ENCODE data around the gene TMEM156.
"Not testable (repeated sequence)": the region's sequence is repeated elsewhere in the genome, so short reads cannot be mapped to it uniquely, and the experiment has no call there.

TMEM156 gene

DNA sequence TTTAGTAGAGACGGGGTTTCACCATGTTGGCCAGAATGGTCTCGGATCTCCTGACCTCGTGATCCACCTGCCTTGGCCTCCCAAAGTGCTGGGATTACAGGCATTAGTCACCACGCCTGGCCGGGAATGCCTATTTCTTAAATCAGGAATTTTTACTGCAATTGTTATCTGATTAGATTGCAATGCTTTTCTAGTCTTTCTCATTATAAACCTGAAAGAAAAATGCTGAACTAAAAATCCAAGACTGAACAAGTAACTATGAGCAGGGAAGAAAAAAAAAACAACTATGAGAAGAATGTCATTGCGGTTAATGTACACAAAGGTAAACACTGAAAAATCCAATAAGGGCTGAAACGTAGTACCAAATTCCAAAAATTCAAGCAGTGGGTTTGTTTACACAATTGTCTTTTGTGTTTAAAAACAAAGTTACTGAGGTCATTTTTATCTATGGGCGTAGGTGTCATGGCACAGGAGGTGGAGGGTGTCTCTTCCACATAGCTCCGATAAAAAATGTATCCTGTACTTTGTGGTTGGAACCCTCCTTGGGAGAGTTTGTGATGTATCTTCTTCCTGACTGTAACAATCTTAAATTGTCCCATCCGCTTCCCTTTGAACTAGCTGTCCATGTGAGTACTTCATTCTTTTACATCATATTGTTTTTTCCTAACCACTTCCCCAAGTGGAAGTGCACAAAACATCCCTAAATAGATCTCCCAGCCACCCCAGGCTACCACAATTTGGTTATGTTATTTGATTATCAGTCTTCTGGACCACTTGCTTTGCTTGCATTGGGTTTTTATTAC, 11.1 kb upstream of the TMEM156 start:
- DNase-seq: no peak

DNA sequence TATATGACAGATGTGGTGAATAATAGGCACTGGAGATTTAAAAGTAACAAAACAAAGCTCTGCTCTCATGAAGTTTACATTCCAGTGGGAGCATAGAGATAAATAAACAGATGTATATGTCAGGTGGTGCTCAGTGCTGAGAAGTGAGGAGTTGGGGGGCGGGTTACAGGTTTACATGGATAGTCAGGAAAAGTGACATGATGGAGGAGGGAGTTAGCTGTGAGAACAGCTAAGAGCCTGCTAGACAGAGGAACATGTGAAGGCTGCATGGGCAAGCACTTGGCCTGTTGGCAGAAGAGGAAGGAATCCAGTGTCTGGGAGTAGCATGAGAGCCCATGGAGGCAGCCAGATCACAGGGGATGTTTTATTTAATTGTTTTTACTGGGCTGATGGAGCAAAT, 10.2 kb upstream of the TMEM156 start:
- DNase-seq: no peak

- DNase-seq: no peak
These were observed 6.9 kb upstream of the TMEM156 start for GRCh38 chr4:39039108-39039507.

- no peak for DNase-seq
These were observed 5.7 kb upstream of the TMEM156 start for GRCh38 chr4:39037941-39038340.

DNA sequence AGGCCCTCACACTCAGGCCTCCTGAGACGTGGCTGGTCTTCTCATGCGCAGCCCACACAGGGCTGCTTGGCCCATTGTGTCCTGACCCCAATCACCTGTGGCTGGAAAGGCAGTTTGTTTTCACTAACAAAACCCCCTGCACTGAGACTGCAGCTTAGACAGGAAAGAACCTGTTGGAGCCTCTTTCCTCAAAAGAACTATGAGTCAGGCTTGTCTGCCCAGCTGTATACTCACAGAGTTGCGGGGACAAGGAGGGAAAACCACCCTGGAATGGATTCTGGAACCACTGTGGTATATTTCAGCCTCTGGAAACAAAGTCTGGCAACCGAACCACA, 5.2 kb upstream of the TMEM156 start:
- DNase-seq: no peak

DNA sequence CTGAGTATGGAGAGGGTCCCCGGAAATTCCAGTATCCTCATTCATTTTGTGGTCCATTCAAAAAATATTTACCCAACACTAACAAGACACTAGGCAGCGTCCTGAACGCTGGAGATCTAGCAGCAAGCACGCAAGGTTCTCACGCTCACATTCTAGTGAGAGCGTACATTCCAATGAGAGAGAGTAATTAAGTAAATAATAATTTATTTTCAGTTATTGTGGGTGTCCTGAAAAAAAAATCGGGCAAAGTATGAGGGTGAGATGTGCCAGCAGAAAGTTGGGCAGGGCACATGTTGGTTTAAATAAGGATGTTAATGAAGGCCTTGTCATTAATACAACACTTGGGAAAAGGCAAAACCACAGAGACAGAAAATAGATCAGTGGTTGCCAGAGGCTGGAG, 4.0 kb upstream of the TMEM156 start:
- no peak for DNase-seq

DNA sequence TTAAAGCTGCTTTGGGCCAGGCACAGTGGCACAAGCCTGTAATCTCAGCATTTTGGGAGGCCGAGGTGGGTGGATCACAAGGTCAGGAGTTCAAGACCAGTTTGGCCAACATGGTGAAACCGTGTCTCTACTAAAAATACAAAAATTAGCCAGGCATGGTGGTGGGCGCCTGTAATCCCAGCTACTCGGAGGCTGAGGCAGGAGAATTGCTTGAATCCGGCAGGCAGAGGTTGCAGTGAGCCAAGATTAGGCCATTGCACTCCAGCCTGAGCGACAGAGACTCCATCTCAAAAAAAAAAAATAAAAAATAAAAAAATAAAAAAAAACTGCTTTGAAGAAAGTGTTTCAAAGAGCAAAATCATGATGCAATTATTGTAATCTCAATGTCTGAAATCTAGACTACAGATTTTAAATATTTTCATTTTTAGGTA, 604 bp downstream of the TMEM156 start:
- DNase-seq: not testable (repeated sequence)

GRCh38 chr4:39030725-39031124, 1.5 kb downstream of the TMEM156 start:
- no peak for DNase-seq

GRCh38 chr4:39029752-39030694, 2.2 kb downstream of the TMEM156 start:
- DNase-seq: no peak

GRCh38 chr4:39026096-39026495, 6.1 kb downstream of the TMEM156 start:
- DNase-seq: no peak

DNA sequence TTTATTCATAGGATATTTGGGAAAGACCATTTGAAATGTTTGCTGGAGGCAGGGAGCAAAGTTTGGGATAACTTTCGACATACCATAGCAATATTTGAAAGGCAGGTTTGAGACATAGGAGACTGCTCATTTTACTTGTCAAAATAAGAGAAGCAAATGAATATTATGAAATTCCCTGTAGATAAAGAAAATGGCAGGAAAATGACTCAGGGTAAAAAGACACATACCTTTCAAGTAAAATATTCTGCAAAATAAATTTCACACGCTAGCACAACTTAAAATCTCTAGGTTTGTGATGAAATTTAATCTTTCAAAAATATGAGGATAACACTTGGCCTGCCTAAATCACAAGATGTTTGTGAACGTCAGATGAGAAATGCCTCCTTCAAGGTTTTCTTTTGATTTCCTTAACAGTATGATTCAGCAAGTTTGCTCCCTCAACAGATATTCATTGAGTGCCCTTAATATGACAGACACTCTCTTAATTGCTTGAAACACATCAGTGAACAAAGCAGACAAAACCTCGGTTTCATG, 6.6 kb downstream of the TMEM156 start:
- DNase-seq: no peak

GRCh38 chr4:39024311-39024865, 7.8 kb downstream of the TMEM156 start:
- no peak for DNase-seq

- DNase-seq: no peak
These were observed 9.2 kb downstream of the TMEM156 start for GRCh38 chr4:39023059-39023458.

DNA sequence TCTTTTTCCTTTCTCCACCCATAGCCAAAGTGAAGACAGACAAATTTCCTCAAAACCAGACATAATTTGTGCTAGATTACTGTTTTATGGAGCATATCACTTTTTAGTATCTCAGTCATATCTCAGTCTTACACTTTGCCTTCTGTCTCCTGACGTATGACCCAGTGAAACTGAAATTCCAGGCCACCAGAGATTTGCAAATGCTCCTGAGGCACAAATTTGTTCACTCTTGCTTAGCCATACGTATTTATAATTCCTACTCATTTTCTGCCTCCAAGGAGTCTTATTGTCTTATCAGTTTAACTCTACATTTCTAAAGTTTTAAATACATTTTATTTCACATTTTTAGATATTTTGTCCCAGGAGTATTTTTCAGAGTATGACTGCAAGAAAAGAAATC, 10.0 kb downstream of the TMEM156 start:
- no peak for DNase-seq

DNA sequence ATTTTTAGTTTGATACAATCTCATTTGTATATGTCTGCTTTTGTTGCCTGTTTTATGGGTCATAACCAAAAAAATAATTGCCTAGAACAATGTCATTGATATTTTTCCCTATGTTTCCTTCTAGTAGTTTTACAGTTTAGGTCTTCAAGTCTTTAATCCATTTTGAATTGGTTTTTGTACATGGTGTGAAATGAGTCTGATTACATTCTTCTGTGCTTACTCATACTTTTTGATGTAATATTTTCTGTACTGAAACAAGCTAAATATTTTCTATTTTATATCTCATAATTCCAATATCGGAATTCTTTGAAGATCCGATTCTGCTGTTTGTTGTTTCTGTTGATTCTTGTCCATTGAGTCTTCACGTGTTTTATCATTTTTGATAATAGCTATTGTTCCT, 10.6 kb downstream of the TMEM156 start:
- DNase-seq: no peak

DNA sequence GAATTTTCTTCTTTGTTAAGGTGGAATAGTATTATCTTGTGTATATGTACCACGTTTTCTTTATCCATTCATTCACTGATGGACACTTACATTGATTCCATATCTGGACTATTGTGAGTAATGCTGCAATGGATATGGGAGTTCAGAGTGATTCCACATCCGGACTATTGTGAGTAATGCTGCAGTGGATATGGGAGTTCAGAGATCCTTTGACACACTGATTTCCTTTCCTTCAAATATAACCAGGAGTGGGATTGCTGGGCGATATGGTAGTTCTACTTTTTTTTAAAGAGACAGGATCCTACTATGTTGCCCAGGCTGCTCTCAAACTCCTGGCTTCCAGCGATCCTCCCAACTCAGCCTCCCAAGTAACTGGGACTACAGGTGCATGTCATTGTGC, 12.1 kb downstream of the TMEM156 start:
- no peak for DNase-seq

DNA sequence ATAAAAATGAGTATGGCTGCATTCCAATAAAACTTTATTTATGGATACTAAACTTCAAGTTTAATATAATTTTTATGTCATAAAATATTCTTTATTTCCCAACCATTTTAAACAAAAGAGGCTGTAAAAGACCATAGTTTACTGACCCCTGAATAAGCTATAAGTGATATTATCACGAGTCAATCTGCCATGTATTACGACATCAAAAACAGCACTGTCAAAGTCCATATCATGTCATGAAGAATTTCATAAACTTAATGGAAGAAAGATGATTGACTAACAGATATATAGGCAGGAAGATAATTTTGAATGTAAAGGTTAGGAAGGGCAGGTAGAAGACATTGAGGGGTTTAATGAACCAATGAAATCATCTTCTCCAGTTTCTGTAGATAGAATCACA, 18.2 kb downstream of the TMEM156 start:
- no peak for DNase-seq

GRCh38 chr4:39004758-39005157, 27.5 kb downstream of the TMEM156 start:
- DNase-seq: no peak

DNA sequence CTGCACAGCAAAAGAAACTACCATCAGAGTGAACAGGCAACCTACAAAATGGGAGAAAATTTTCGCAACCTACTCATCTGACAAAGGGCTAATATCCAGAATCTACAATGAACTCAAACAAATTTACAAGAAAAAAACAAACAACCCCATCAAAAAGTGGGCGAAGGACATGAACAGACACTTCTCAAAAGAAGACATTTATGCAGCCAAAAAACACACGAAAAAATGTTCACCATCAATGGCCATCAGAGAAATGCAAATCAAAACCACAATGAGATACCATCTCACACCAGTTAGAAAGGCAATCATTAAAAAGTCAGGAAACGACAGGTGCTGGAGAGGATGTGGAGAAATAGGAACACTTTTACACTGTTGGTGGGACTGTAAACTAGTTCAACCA, 30.2 kb downstream of the TMEM156 start:
- DNase-seq: not testable (repeated sequence)

DNA sequence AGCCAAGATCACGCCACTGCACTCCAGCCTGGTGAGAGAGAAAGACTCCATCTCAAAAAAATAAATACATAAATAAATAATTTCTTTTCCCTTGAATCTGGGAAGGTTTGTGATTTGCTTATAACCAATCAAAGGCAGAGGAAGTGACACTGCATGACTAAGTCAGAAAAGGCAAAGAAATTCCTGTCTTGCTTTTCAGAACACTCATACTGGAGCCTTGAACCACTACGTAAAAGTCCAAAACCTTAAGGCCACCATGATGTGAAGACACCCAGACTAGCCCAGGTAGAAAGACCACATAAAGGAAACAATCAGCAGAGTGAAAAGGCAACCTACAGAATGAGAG, 36.6 kb downstream of the TMEM156 start:
- DNase-seq: no peak

GRCh38 chr4:38994135-38994534, 38.1 kb downstream of the TMEM156 start:
- DNase-seq: no peak

GRCh38 chr4:38993683-38994082, 38.5 kb downstream of the TMEM156 start:
- no peak for DNase-seq

- no peak for DNase-seq
These were observed 42.0 kb downstream of the TMEM156 start for GRCh38 chr4:38990241-38990640.

DNA sequence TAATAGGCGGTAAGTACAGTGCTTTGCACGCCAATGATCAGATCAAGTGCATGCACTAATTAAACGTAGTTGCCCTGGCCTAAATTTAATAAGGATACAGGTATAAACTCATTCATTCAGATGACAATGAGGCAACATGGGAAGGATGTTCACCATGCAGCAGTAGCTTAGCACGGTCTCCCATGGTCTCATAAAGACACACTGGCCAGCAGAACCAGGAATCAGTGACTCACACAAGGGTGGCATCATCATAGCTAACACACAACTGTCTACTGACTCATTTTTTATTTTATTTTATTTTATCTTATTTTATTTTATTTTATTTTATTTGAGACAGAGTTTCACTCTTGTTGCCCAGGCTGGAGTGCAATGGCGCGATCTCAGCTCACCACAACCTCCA, 42.7 kb downstream of the TMEM156 start:
- no peak for DNase-seq

Measured in stimulated activated CD4-positive, alpha-beta T cell treated with anti-CD3 and anti-CD28 coated beads, Interleukin-2, amount 100 ng/mL, for 48 hours (primary cell).